SU-DHL-6 (cell line): ENCODE measurements around the gene EXOC4.

ENCODE experiments used
- H2AFZ ChIP-seq: fragments of 200-600 bp; sonication (generic); 2 replicates; pipeline ENCODE4 v1.6.1; 2014; ENCODE audit warnings: low read depth, mild to moderate bottlenecking, moderate library complexity, mixed read lengths, antibody characterized with exemption, low read length; ENCODE audit not compliant: severe bottlenecking
- H3F3A ChIP-seq: fragments of 200-600 bp; shearing (Covaris generic); 2 replicates; pipeline ENCODE4 v1.6.0; 2016; ENCODE audit warnings: antibody characterized with exemption, mild to moderate bottlenecking; ENCODE audit not compliant: insufficient read depth
- H3K27ac ChIP-seq: fragments of 200-600 bp; sonication (generic); 2 replicates; pipeline ENCODE4 v1.5.1; 2016; ENCODE audit warnings: low read depth, mild to moderate bottlenecking, low read length, moderate library complexity, mixed read lengths
- H3K27me3 ChIP-seq: fragments of 200-600 bp; sonication (generic), shearing (Covaris generic); 2 replicates; pipeline ENCODE4 v1.6.0; 2014; ENCODE audit warnings: mild to moderate bottlenecking, low read length
- H3K36me3 ChIP-seq: fragments of 200-600 bp; sonication (generic); 2 replicates; pipeline ENCODE4 v1.6.1; 2014; ENCODE audit warnings: mild to moderate bottlenecking, low read length, mixed read lengths
- H3K4me2 ChIP-seq: fragments of 300-600, 200-600 bp; shearing (Covaris generic), sonication (generic); 2 replicates; pipeline ENCODE4 v1.6.0; 2014; ENCODE audit warnings: low read length, low read depth, mild to moderate bottlenecking; ENCODE audit not compliant: poor library complexity, severe bottlenecking
- H3K4me3 ChIP-seq: fragments of 200-600 bp; sonication (generic); 2 replicates; pipeline ENCODE4 v1.5.1; 2014; ENCODE audit warnings: antibody characterized with exemption, low read length, mild to moderate bottlenecking, mixed read lengths; ENCODE audit not compliant: insufficient read depth, poor library complexity, severe bottlenecking
- H3K79me2 ChIP-seq: fragments of 200-600 bp; sonication (generic); 2 replicates; pipeline ENCODE4 v1.6.1; 2014; ENCODE audit warnings: mild to moderate bottlenecking, low read length, moderate library complexity; ENCODE audit not compliant: insufficient read depth
- H3K9ac ChIP-seq: fragments of 200-600 bp; sonication (generic); 2 replicates; pipeline ENCODE4 v1.7.0; 2014; ENCODE audit warnings: mild to moderate bottlenecking, low read length
- H3K9me2 ChIP-seq: fragments of 200-600 bp; sonication (generic); replicated peaks from 2 replicates; pipeline ENCODE4 v1.6.1; 2014; ENCODE audit warnings: low read length; ENCODE audit not compliant: insufficient read depth
- H3K9me3 ChIP-seq: fragments of 200-600 bp; sonication (generic); 2 replicates; pipeline ENCODE4 v1.6.1; 2014; ENCODE audit warnings: low read length, mixed read lengths; ENCODE audit not compliant: insufficient read depth
- H4K20me1 ChIP-seq: fragments of 200-600 bp; sonication (generic); 2 replicates; pipeline ENCODE4 v1.6.1; 2014; ENCODE audit warnings: low read depth, mild to moderate bottlenecking, antibody characterized with exemption, low read length, moderate library complexity, mixed read lengths
- EZH2phosphoT487 ChIP-seq: fragments of 200-600 bp; sonication (generic), shearing (Covaris generic); conservative IDR thresholded peaks from 2 replicates; pipeline ENCODE4 v1.6.1; 2018; ENCODE audit warnings: mild to moderate bottlenecking, antibody characterized with exemption, low read length, moderate library complexity, mixed read lengths
- TF ChIP-seq, protein P1 (sequence below): fragments of 200-600 bp; sonication (generic); IDR thresholded peaks from one replicate; pipeline ENCODE4 v1.5.1; 2017; ENCODE audit warnings: antibody characterized with exemption, mild to moderate bottlenecking, low read length, moderate library complexity; ENCODE audit not compliant: insufficient read depth, poor library complexity, severe bottlenecking

EXOC4 gene

DNA sequence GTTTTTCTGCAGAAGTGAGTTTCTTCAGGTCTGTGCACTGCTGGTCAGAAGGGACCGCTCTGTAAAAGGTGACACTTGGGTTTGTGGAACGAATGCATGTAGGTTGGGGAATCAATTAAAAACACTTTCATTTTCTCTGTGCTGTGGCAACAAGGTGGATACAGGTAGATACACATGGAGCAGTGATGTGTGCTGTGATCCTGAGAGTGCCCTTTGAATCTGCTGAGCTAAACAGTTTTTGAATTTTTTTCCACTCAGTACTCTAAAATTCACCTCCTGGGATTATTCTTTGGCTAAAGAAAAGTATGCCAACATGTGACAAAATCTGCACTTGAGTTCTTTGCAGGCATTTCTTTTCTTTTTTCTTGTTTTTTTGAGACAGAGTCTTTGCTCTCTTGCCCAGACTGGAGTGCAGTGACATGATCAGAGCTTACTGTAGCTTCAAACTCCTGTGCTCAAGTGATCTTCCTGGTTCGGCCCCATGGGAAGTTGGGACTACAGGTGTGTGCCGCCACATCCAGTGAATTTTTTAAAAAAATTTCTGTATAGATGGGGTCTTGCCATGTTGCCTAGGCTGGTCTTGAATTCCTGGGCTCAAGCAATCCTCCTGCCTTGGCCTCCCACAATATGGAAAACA, 338.9 kb downstream of the EXOC4 start:
- H3K36me3 ChIP-seq: no peaks in the 10 kb centered on the region
- H3K27ac ChIP-seq: no peak overlapping the region
- no peak overlapping the region for H2AFZ ChIP-seq
- no peak overlapping the region for H3K4me2 ChIP-seq
- no peaks in the 10 kb centered on the region for H3K9me3 ChIP-seq
- no peaks in the 10 kb centered on the region for H3K27me3 ChIP-seq
- H3K9me2 ChIP-seq: no peaks in the 10 kb centered on the region
- no peaks in the 10 kb centered on the region for H3F3A ChIP-seq
- no peak overlapping the region for H3K4me3 ChIP-seq
- no peak for TF ChIP-seq EZH2phosphoT487
- TF ChIP-seq, protein P1, sequence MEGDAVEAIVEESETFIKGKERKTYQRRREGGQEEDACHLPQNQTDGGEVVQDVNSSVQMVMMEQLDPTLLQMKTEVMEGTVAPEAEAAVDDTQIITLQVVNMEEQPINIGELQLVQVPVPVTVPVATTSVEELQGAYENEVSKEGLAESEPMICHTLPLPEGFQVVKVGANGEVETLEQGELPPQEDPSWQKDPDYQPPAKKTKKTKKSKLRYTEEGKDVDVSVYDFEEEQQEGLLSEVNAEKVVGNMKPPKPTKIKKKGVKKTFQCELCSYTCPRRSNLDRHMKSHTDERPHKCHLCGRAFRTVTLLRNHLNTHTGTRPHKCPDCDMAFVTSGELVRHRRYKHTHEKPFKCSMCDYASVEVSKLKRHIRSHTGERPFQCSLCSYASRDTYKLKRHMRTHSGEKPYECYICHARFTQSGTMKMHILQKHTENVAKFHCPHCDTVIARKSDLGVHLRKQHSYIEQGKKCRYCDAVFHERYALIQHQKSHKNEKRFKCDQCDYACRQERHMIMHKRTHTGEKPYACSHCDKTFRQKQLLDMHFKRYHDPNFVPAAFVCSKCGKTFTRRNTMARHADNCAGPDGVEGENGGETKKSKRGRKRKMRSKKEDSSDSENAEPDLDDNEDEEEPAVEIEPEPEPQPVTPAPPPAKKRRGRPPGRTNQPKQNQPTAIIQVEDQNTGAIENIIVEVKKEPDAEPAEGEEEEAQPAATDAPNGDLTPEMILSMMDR: no peak
- no peaks in the 10 kb centered on the region for H4K20me1 ChIP-seq
- no peak overlapping the region for H3K9ac ChIP-seq
- no peaks in the 10 kb centered on the region for H3K79me2 ChIP-seq

DNA sequence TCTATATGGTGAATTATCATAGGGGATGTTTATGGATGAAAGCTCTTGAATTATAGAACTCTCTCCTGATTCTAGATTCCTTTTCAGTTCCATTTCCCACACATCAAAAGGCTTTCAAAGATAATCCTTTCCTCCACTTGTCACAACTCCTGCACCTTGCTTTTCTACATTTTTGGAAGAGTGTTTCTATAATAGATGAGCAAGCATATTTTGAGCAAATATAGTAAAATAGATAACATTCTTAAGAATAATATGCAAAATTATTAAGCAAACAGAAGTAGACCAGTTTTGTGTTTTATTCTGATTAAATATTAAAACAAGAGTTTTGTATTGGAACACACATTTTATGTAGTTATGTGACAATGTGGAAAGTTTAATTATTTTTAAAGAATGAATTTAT, 340.7 kb downstream of the EXOC4 start:
- Histone ChIP-seq H3K4me2 (no peak overlapping the region), H4K20me1 (no peaks in the 10 kb centered on the region), H2AFZ (no peak overlapping the region), H3F3A (no peaks in the 10 kb centered on the region), H3K36me3 (no peaks in the 10 kb centered on the region), H3K4me3 (no peak overlapping the region), H3K9me3 (no peaks in the 10 kb centered on the region), H3K9me2 (no peaks in the 10 kb centered on the region), H3K27me3 (no peaks in the 10 kb centered on the region), H3K27ac (no peak overlapping the region), H3K9ac (no peak overlapping the region), H3K79me2 (no peaks in the 10 kb centered on the region)
- no peak for TF ChIP-seq EZH2phosphoT487
- TF ChIP-seq, protein P1: no peak

DNA sequence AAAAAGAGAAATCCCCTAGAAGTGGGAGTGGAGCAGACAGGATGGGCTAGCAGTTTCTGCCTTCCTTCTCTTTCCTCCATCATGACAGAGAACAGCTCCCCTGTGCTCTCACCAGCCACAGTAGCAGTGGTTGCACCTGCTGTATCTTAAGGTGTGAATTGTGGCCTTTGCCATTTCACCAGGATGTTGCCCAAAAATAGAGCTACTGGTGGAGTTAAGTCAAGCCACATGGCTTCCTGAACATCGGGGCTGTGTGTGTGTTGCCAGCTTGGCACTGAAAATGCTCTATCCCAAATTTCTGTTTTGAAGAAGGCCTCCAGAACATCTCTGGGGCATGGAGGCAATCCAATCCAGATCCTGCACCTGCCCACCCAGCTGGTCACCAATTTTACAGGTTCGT, 348.7 kb downstream of the EXOC4 start:
- Histone ChIP-seq H3K9ac (no peak overlapping the region), H3K27ac (no peak overlapping the region), H3K9me3 (no peaks in the 10 kb centered on the region), H4K20me1 (no peaks in the 10 kb centered on the region), H2AFZ (no peak overlapping the region), H3K79me2 (no peaks in the 10 kb centered on the region), H3K27me3 (no peaks in the 10 kb centered on the region), H3F3A (no peaks in the 10 kb centered on the region), H3K36me3 (no peaks in the 10 kb centered on the region), H3K4me3 (no peak overlapping the region), H3K9me2 (no peaks in the 10 kb centered on the region), H3K4me2 (no peak overlapping the region)
- TF ChIP-seq, protein P1: no peak
- TF ChIP-seq EZH2phosphoT487: no peak
